Activated naive CD8-positive, alpha-beta T cell (primary cell): ENCODE measurements around the gene TTLL5.

Experiments used
- H3K27ac Mint-ChIP-seq: one replicate; pipeline ENCODE4 v1.8.0; 2021; ENCODE audit warnings: mixed read lengths
- H3K27me3 Mint-ChIP-seq: one replicate; pipeline ENCODE4 v1.8.0; 2021; ENCODE audit warnings: mixed read lengths
- H3K36me3 Mint-ChIP-seq: one replicate; pipeline ENCODE4 v1.8.0; 2021; ENCODE audit warnings: mixed read lengths
- H3K4me1 Mint-ChIP-seq: one replicate; pipeline ENCODE4 v1.8.0; 2021; ENCODE audit warnings: low read depth, mixed read lengths
- H3K4me3 Mint-ChIP-seq: one replicate; pipeline ENCODE4 v1.8.0; 2021; ENCODE audit warnings: mild to moderate bottlenecking, mixed read lengths
- H3K9me3 Mint-ChIP-seq: one replicate; pipeline ENCODE4 v1.8.0; 2021; ENCODE audit warnings: low read depth, mixed read lengths

TTLL5 gene

DNA sequence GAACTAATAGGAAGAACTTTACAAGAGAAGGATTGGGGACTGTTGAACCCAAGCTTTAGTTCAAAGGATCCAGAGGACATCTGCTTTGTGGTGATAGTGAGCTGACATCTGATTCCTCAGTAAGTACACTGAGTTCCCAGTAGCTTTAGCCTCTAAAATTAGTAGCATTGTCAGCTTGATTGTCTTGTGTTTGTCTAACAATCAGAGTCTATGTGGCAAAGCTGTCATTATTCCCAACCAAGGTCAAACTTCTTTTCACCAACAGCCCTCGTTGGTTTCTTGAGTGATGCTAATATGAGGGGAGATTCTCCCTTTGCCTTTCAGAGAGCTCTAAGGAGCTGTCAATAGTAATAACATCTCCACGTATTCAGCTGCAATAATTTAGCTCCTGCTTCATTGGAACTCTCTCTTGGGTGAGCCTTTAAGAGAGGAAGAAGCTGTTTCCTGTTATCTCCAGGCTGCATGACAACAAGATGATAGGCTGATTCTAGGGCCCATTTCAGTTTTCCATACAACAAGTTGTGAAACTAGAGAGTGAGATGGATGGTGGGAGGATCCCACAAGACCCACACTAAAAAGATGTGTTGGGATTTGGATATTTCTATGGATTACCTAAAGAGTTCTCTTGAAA lies 274.1 kb downstream of the TTLL5 start:
- no peak overlapping the region for H3K27ac Mint-ChIP-seq

GRCh38 chr14:75939200-75939599 lies 278.2 kb downstream of the TTLL5 start:
- Mint-ChIP-seq H3K27ac (no peak overlapping the region), H3K4me1 (no peaks in the 10 kb centered on the region), H3K4me3 (no peak overlapping the region), H3K27me3 (no peaks in the 10 kb centered on the region), H3K9me3 (no peaks in the 10 kb centered on the region), H3K36me3 (peaks cover 11% of the 10 kb centered on the region)

More for the DNA sequence above, 274.1 kb downstream of the TTLL5 start:
- Mint-ChIP-seq H3K27me3 (no peaks in the 10 kb centered on the region), H3K36me3 (peaks cover 13% of the 10 kb centered on the region), H3K9me3 (no peaks in the 10 kb centered on the region), H3K4me3 (no peak overlapping the region), H3K4me1 (no peaks in the 10 kb centered on the region)

- Mint-ChIP-seq H3K4me1 (no peaks in the 10 kb centered on the region), H3K9me3 (no peaks in the 10 kb centered on the region), H3K4me3 (no peak overlapping the region), H3K27ac (no peak overlapping the region), H3K36me3 (peaks cover 11% of the 10 kb centered on the region), H3K27me3 (no peaks in the 10 kb centered on the region)
Observed at GRCh38 chr14:75941030-75941429, 280.0 kb downstream of the TTLL5 start.

- H3K27ac Mint-ChIP-seq = no peak overlapping the region
- no peaks in the 10 kb centered on the region for H3K27me3 Mint-ChIP-seq
- H3K36me3 Mint-ChIP-seq = peaks cover 9% of the 10 kb centered on the region
- H3K9me3 Mint-ChIP-seq = no peaks in the 10 kb centered on the region
- H3K4me3 Mint-ChIP-seq = no peak overlapping the region
- H3K4me1 Mint-ChIP-seq = no peaks in the 10 kb centered on the region
Observed at GRCh38 chr14:75944607-75945241, 283.7 kb downstream of the TTLL5 start.

GRCh38 chr14:75946785-75947184 lies 285.7 kb downstream of the TTLL5 start:
- Mint-ChIP-seq H3K4me1 (no peaks in the 10 kb centered on the region), H3K27ac (no peak overlapping the region), H3K27me3 (no peaks in the 10 kb centered on the region), H3K9me3 (peaks cover under 1% of the 10 kb centered on the region), H3K36me3 (peaks cover 9% of the 10 kb centered on the region), H3K4me3 (no peak overlapping the region)

GRCh38 chr14:75952489-75952888 lies 291.4 kb downstream of the TTLL5 start:
- H3K27ac Mint-ChIP-seq = no peak overlapping the region
- no peak overlapping the region for H3K4me3 Mint-ChIP-seq
- H3K9me3 Mint-ChIP-seq = peaks cover 9% of the 10 kb centered on the region
- no peaks in the 10 kb centered on the region for H3K4me1 Mint-ChIP-seq
- no peaks in the 10 kb centered on the region for H3K27me3 Mint-ChIP-seq
- peaks cover 8% of the 10 kb centered on the region for H3K36me3 Mint-ChIP-seq

- Mint-ChIP-seq H3K9me3 (no peaks in the 10 kb centered on the region), H3K27me3 (no peaks in the 10 kb centered on the region), H3K4me1 (no peaks in the 10 kb centered on the region), H3K36me3 (peaks cover 5% of the 10 kb centered on the region), H3K4me3 (no peak overlapping the region), H3K27ac (no peak overlapping the region)
Observed at GRCh38 chr14:75959031-75959430, 298.0 kb downstream of the TTLL5 start.

DNA sequence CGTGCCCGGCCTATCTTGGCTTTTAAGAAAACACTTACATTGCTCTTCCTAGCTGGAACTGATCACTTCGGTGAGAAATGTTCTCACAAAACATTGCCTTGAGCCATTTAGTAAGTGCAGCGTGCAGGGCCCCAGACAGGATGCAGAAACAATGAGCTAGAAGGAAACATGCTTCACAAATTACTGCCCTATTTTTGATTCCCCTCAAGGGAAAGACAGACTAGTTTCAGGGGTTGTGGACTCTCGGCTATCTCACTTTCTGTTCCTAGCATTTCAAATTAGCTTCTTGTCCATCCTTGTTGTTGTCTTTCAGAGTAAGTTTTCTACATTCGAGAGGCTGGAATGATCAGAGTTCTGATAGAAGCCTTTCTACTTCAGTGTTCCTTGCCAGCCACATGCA lies 299.2 kb downstream of the TTLL5 start:
- peaks cover 3% of the 10 kb centered on the region for H3K36me3 Mint-ChIP-seq
- no peak overlapping the region for H3K27ac Mint-ChIP-seq
- H3K9me3 Mint-ChIP-seq = no peaks in the 10 kb centered on the region
- H3K4me3 Mint-ChIP-seq = no peak overlapping the region
- no peaks in the 10 kb centered on the region for H3K4me1 Mint-ChIP-seq
- no peaks in the 10 kb centered on the region for H3K27me3 Mint-ChIP-seq

GRCh38 chr14:75961662-75962061 lies 300.6 kb downstream of the TTLL5 start:
- Mint-ChIP-seq H3K36me3 (peaks cover 12% of the 10 kb centered on the region), H3K27me3 (no peaks in the 10 kb centered on the region), H3K4me3 (no peak overlapping the region), H3K9me3 (no peaks in the 10 kb centered on the region), H3K27ac (no peak overlapping the region), H3K4me1 (no peaks in the 10 kb centered on the region)

DNA sequence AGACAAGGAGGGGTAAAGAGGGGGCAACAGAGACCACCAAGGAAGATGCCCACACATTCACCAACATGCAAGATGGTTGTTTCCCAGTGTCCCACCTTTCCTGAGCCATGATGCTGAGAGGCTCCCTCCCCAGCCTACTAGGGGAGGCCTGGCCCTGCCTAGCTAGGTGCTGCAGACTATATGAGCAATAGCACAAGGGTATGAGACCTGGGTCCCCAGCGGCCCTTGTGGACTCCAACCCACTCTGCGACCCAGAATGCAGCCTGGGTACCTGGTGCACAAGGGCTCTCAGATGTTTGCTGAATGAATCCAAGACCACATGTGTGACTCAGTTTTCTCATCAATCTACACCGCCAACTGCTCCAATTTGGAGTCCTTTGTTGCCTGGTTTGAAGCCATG lies 306.8 kb downstream of the TTLL5 start:
- Mint-ChIP-seq H3K27ac (no peak overlapping the region), H3K4me1 (no peaks in the 10 kb centered on the region), H3K4me3 (no peak overlapping the region), H3K9me3 (no peaks in the 10 kb centered on the region), H3K36me3 (peaks cover 11% of the 10 kb centered on the region), H3K27me3 (no peaks in the 10 kb centered on the region)

GRCh38 chr14:75968456-75968855 lies 307.4 kb downstream of the TTLL5 start:
- H3K27me3 Mint-ChIP-seq = no peaks in the 10 kb centered on the region
- H3K9me3 Mint-ChIP-seq = no peaks in the 10 kb centered on the region
- no peak overlapping the region for H3K4me3 Mint-ChIP-seq
- H3K4me1 Mint-ChIP-seq = no peaks in the 10 kb centered on the region
- peaks cover 11% of the 10 kb centered on the region for H3K36me3 Mint-ChIP-seq
- H3K27ac Mint-ChIP-seq = no peak overlapping the region

GRCh38 chr14:75969126-75969525 lies 308.1 kb downstream of the TTLL5 start:
- Mint-ChIP-seq H3K27me3 (no peaks in the 10 kb centered on the region), H3K27ac (no peak overlapping the region), H3K4me3 (no peak overlapping the region), H3K36me3 (peaks cover 11% of the 10 kb centered on the region), H3K4me1 (no peaks in the 10 kb centered on the region), H3K9me3 (no peaks in the 10 kb centered on the region)

GRCh38 chr14:75969891-75970290 lies 308.8 kb downstream of the TTLL5 start:
- Mint-ChIP-seq H3K4me1 (no peaks in the 10 kb centered on the region), H3K9me3 (no peaks in the 10 kb centered on the region), H3K27me3 (no peaks in the 10 kb centered on the region), H3K36me3 (peaks cover 11% of the 10 kb centered on the region), H3K27ac (no peak overlapping the region), H3K4me3 (no peak overlapping the region)

DNA sequence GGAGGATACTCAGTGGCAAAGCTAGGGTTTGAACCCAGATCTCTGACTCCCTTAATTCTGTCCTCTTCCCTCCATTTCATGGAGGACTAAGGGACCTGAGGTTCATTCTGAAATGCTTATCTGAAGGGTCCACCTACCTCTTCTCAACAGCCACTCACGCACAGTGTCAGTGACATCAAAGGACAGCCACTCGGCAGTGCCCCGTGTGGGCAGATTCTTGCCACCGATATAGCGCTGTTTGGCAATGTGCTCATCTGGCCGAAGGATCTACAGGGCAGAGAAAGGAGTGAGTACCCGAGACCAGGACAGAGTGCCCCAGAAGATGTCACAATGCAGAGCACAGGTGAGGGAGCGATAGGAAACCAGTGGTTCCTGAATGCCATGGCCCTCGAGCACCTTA lies 309.9 kb downstream of the TTLL5 start:
- Mint-ChIP-seq H3K27me3 (no peaks in the 10 kb centered on the region), H3K36me3 (peaks cover 9% of the 10 kb centered on the region), H3K4me1 (no peaks in the 10 kb centered on the region), H3K4me3 (no peak overlapping the region), H3K27ac (no peak overlapping the region), H3K9me3 (no peaks in the 10 kb centered on the region)

DNA sequence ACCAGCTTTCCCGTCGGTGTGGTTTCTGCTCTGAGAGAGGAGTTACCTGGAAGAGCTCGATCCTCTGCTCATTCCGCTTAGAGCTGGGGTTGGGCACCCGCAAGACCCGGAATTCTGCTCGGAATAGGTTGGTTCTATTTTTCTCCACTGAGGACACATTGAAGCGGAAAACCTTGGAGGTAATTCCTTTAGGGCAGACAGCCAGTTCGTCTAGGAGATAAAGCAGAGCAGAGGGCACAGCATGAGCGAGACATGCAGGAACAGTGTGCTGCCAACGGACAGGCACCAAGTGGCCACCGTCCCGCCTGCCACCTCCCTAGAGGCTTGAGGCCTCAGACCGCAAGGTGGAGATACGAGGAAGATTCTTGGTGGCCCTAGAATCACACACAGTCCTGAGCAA lies 310.5 kb downstream of the TTLL5 start:
- H3K4me3 Mint-ChIP-seq = no peak overlapping the region
- peaks cover 4% of the 10 kb centered on the region for H3K36me3 Mint-ChIP-seq
- H3K4me1 Mint-ChIP-seq = no peaks in the 10 kb centered on the region
- H3K27me3 Mint-ChIP-seq = no peaks in the 10 kb centered on the region
- H3K9me3 Mint-ChIP-seq = no peaks in the 10 kb centered on the region
- H3K27ac Mint-ChIP-seq = no peak overlapping the region

DNA sequence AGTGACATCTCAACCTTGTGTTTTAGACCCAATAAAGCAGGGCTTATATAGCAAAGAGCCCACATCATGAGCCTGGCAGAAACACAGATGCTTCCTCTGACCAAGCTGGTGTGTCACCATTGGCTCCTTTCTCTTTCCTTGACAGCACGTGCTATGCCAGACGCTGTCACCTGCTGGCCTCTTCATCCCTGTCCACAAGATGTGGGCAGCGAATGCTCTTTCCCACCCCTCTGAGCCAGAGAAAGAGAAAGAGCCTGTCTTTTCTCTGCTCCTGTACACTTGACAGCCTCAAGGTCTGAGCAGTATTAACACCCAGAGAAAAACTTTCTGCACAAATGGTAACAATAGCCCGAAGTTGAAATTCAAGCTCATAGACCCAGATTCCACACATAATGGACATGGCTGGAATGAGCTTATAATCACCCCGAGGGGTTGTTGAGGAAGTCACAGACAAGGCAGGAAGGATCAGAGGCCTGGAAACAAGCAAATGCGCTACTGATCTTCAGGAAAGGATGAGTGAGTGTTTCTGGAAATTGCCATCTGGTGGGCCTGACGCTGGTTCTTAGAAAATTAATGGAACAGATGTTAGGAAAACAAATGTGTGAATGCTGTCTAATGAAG lies 311.9 kb downstream of the TTLL5 start:
- Mint-ChIP-seq H3K4me1 (no peaks in the 10 kb centered on the region), H3K9me3 (no peaks in the 10 kb centered on the region), H3K36me3 (peaks cover 3% of the 10 kb centered on the region), H3K27ac (no peak overlapping the region), H3K4me3 (no peak overlapping the region), H3K27me3 (no peaks in the 10 kb centered on the region)
